ENCODE results near the gene CYP3A5. TPM values are rescaled to one million over a fixed set of nuclear protein-coding genes. Genes with fewer than 3 reads are reported as not detected.

The CYP3A5 gene
- total and polyA plus RNA-seq, 9 of the 15 experiments (the other 6 are each of a cell fraction or from before 2014, with no cell fraction given), result 0.73 to 2.8 (median 1.5) TPM

DNA sequence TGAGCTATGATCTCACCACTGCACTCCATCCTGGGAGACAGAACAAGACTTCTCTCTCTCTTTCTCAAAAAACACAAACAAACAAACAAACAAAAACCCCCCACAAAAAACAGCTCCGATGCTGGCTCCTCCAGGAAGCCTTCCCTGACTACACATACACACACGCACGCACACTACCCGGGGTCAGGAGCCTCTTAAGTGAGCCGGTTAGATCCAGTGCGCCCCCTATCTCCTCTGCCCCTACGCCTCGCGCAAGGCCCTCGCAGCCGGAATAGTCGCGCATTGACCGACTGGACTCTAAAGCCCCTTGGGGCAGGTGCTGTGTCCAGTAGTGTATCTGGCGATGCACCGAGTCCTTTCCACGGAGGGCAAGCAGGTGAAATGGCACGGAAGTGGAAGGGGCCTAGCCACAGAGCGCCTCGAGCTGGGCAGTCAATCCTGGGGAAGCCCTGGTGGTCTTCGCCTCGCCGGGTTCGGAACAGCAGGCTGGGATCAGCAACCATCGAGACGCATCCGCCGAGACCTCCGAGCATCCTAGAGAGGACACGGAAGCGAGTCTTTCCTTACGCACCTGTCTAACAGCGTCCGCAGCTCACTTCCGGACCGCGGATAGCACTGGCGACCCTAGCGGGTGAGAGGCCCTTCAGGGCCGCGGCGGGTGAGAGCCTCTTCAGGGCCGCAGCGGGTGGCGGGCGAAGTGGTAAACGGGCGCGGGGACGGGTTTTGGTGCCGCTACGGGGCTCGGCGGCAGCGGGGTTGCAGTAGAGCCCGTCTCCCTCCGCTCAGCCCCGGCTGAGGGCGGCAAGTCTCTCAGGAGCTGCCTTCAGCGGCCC, 63.2 kb downstream of the CYP3A5 start, which contains the start of gene ZSCAN25 (continued):
- TF ChIP-seq MYC (IDR thresholded peaks at IDR 0.05; ENCODE audit: low read depth, low read length), result peak; percentile 88
- no peak for TF ChIP-seq MYC (CRISPR knock-in tag; IDR thresholded peaks at IDR 0.05; ENCODE audit: borderline replicate concordance, low read depth)
- TF ChIP-seq HNRNPH1 (optimal IDR thresholded peaks at IDR 0.05; ENCODE audit: low read depth, low read length), result no peak
- TF ChIP-seq EWSR1 (IDR thresholded peaks at IDR 0.05; ENCODE audit: borderline replicate concordance, low read depth, partially characterized antibody), result no peak
- TF ChIP-seq, protein P1, sequence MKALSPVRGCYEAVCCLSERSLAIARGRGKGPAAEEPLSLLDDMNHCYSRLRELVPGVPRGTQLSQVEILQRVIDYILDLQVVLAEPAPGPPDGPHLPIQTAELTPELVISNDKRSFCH (CRISPR knock-in tag; IDR thresholded peaks at IDR 0.05), result no peak
- TF ChIP-seq, protein P1 (tag; IDR thresholded peaks at IDR 0.05), result no peak; the same call in none of the 2 replicates
- TF ChIP-seq ZBTB9 (CRISPR knock-in tag; IDR thresholded peaks at IDR 0.05), result peak; percentile 63; the same call in 1 of the 2 replicates
- TF ChIP-seq CSDE1 (IDR thresholded peaks at IDR 0.05), result 0 out of 4 replicates have a peak, but pooled peaks of 1 of the 2 experiments have one; percentile 38
- TF ChIP-seq SNRNP70 (optimal IDR thresholded peaks at IDR 0.05; ENCODE audit: low read depth, low read length), result no peak
- TF ChIP-seq SNAPC5 (CRISPR knock-in tag; IDR thresholded peaks at IDR 0.05), result no peak
- peak; percentile 35; the same call in 1 of the 2 replicates for TF ChIP-seq ZNF431 (CRISPR knock-in tag; IDR thresholded peaks at IDR 0.05)
- no peak for TF ChIP-seq IRF2 (CRISPR knock-in tag; IDR thresholded peaks at IDR 0.05)
- peak; percentile 98 for TF ChIP-seq GABPB1 (CRISPR knock-in tag; IDR thresholded peaks at IDR 0.05)
- no peak for TF ChIP-seq ELK1 (CRISPR knock-in tag; IDR thresholded peaks at IDR 0.05)
- peak; percentile 92 for TF ChIP-seq DIDO1 (tag; IDR thresholded peaks at IDR 0.05; ENCODE audit: low read depth)
- 0 out of 2 replicates have a peak, but pooled peaks have one; percentile 49 for TF ChIP-seq ERF (CRISPR knock-in tag; IDR thresholded peaks at IDR 0.05)
- TF ChIP-seq CBFB (CRISPR knock-in tag; IDR thresholded peaks at IDR 0.05), result peak; percentile 95
- peak in 1 of 2 experiments; percentile 99; a peak in 2 of 4 replicates for TF ChIP-seq KDM4B (IDR thresholded peaks at IDR 0.05; ENCODE audit: borderline replicate concordance in 2 of 2, low read depth in 1 of 2)
- TF ChIP-seq E2F5 (CRISPR knock-in tag; IDR thresholded peaks at IDR 0.05), result peak; percentile 92; the same call in 1 of the 2 replicates
- TF ChIP-seq USF1 (CRISPR knock-in tag; IDR thresholded peaks at IDR 0.05), result peak; percentile 44; the same call in 1 of the 2 replicates
- TF ChIP-seq ZNF274 (IDR thresholded peaks at IDR 0.05; ENCODE audit: borderline replicate concordance, low read depth, low read length), result no peak
- peak; percentile 100 for TF ChIP-seq ETV5 (CRISPR knock-in tag; IDR thresholded peaks at IDR 0.05; ENCODE audit: low read depth)
- 0 out of 2 replicates have a peak, but pooled peaks have one; percentile 70 for TF ChIP-seq ZC3H8 (IDR thresholded peaks at IDR 0.05)
- TF ChIP-seq ZNF551 (CRISPR knock-in tag; IDR thresholded peaks at IDR 0.05), result no peak

Measured in K562 (cell line).